GM12875 (cell line): ENCODE data around the gene BTD.

Experiments
- H3K4me3 ChIP-seq: one replicate; pipeline ENCODE4 v1.5.1; 2011; ENCODE audit warnings: low read depth, low read length, control low read depth
- TF ChIP-seq, protein P1 (sequence below): IDR thresholded peaks from 2 replicates; pipeline ENCODE4 v1.5.1; 2011; ENCODE audit warnings: low read depth, mild to moderate bottlenecking, control low read depth, inconsistent platforms, low read length, moderate library complexity, borderline replicate concordance; ENCODE audit not compliant: insufficient read depth

Gene BTD, protein sequence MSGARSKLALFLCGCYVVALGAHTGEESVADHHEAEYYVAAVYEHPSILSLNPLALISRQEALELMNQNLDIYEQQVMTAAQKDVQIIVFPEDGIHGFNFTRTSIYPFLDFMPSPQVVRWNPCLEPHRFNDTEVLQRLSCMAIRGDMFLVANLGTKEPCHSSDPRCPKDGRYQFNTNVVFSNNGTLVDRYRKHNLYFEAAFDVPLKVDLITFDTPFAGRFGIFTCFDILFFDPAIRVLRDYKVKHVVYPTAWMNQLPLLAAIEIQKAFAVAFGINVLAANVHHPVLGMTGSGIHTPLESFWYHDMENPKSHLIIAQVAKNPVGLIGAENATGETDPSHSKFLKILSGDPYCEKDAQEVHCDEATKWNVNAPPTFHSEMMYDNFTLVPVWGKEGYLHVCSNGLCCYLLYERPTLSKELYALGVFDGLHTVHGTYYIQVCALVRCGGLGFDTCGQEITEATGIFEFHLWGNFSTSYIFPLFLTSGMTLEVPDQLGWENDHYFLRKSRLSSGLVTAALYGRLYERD

GRCh38 chr3:15601399-15602145 lies at the start of gene BTD, which contains the start of gene HACL1:
BTD (plus strand) TSS chr3:15601745; CDS start chr3:15635440, 33,695 bp downstream.
HACL1 (minus strand) TSS chr3:15601569; CDS start chr3:15601463, 106 bp downstream.
- H3K4me3 ChIP-seq, result peak within 1 kb of the TSS; percentile 63
- TF ChIP-seq, protein P1, sequence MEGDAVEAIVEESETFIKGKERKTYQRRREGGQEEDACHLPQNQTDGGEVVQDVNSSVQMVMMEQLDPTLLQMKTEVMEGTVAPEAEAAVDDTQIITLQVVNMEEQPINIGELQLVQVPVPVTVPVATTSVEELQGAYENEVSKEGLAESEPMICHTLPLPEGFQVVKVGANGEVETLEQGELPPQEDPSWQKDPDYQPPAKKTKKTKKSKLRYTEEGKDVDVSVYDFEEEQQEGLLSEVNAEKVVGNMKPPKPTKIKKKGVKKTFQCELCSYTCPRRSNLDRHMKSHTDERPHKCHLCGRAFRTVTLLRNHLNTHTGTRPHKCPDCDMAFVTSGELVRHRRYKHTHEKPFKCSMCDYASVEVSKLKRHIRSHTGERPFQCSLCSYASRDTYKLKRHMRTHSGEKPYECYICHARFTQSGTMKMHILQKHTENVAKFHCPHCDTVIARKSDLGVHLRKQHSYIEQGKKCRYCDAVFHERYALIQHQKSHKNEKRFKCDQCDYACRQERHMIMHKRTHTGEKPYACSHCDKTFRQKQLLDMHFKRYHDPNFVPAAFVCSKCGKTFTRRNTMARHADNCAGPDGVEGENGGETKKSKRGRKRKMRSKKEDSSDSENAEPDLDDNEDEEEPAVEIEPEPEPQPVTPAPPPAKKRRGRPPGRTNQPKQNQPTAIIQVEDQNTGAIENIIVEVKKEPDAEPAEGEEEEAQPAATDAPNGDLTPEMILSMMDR, result 0 out of 2 replicates have a peak, but pooled peaks have one; percentile 19

DNA sequence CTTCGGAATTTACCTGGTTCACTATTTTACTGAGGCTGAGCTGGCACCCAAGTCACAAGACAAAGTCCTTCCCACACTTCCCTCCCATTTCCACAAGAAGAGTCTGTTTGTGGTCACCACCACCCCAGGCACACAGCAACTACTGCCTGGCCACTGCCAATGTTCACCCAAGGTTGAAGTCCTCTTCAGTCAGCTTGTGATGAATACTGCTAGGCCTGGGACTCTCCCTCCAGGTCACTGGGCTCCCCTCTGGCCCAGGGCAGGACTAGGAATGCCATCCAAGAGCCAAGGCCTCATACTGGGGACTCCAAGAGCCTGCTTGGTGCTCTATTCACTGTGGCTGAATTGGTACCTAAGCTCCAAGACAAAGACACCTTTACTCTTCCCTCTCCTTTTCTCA lies 49.6 kb upstream of the BTD start:
- TF ChIP-seq, protein P1, result no peak
- H3K4me3 ChIP-seq, result no peak overlapping the region

- TF ChIP-seq, protein P1, result no peak
Observed at GRCh38 chr3:15553749-15554148, 47.8 kb upstream of the BTD start.

GRCh38 chr3:15556512-15556911 lies 45.0 kb upstream of the BTD start:
- H3K4me3 ChIP-seq, result no peak overlapping the region
- TF ChIP-seq, protein P1, result no peak

More at GRCh38 chr3:15553749-15554148, 47.8 kb upstream of the BTD start:
- no peak overlapping the region for H3K4me3 ChIP-seq

- TF ChIP-seq, protein P1, result peak; percentile 23; the same call in 1 of the 2 replicates
- H3K4me3 ChIP-seq, result no peak overlapping the region
Observed at GRCh38 chr3:15557511-15557946, 44.0 kb upstream of the BTD start.

DNA sequence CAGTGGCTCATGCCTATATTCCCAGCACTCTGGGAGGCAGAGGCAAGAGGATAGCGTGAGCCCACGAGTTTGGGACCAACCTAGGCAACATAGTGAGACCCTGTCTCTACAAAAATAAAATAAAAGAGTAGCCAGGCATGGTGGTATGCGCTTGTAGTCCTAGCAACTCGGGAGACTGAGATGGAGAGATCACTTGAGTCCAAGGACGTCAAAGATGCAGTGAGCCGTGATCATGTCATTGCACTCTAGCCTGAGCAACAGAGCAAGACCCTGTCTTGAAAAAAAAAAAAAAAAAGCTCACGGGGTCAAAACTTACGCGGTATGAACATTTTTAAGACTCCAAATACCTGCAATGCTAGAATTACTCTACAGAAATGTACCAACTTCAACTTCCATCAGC lies 43.0 kb upstream of the BTD start:
- TF ChIP-seq, protein P1, result no peak
- H3K4me3 ChIP-seq, result no peak overlapping the region
